HepG2 (cell line): ENCODE data around the gene EPHX1. TPM values are rescaled to one million over a fixed set of nuclear protein-coding genes. Genes with fewer than 3 reads are reported as not detected.

Source experiments
- ARNT2 ChIP-seq: sonication (generic); formaldehyde crosslinking; IDR thresholded peaks from 2 replicates; pipeline ENCODE4 v1.8.0; 2022; ENCODE audit warnings: mild to moderate bottlenecking, low read depth, missing genetic modification reagents, moderate library complexity
- BCL6 ChIP-seq: IDR thresholded peaks from 2 replicates; pipeline ENCODE4 v1.6.1; 2016; ENCODE audit warnings: missing genetic modification reagents, missing compliant biosample characterization
- DRAP1 ChIP-seq: IDR thresholded peaks from 2 replicates; pipeline ENCODE4 v1.6.1; 2016; ENCODE audit warnings: missing genetic modification reagents, missing compliant biosample characterization
- FOXC1 ChIP-seq: sonication (generic); formaldehyde crosslinking; IDR thresholded peaks from 2 replicates; pipeline ENCODE4 v1.8.0; 2022; ENCODE audit warnings: mild to moderate bottlenecking, missing genetic modification reagents, borderline replicate concordance
- GABPA ChIP-seq, 2 experiments: IDR thresholded peaks; 2 replicates each; pipeline ENCODE4 v1.6.1; 2011 to 2016; ENCODE audit warnings: low read depth in 2 of 2, low read length in 1 of 2, missing biosample characterization in 1 of 2, missing genetic modification characterization in 1 of 2
- PCBP2 ChIP-seq: fragments of 200-400 bp; formaldehyde crosslinking; optimal IDR thresholded peaks from 2 replicates; pipeline ENCODE3; 2018; ENCODE audit warnings: low read length, low read depth; ENCODE audit not compliant: poor library complexity, severe bottlenecking
- RAD21 ChIP-seq: fragments of 450-650 bp; formaldehyde crosslinking; IDR thresholded peaks from 2 replicates; pipeline ENCODE4 v1.5.0; 2020; ENCODE audit warnings: mild to moderate bottlenecking
- RXRB ChIP-seq: IDR thresholded peaks from 2 replicates; pipeline ENCODE4 v1.6.1; 2016; ENCODE audit warnings: borderline replicate concordance, missing genetic modification reagents, missing compliant biosample characterization
- SIN3A ChIP-seq: IDR thresholded peaks from 2 replicates; pipeline ENCODE4 v1.6.1; 2011; ENCODE audit warnings: low read depth, mild to moderate bottlenecking, control low read depth, low read length, borderline replicate concordance
- SNAPC2 ChIP-seq: sonication (generic); formaldehyde crosslinking; IDR thresholded peaks from 2 replicates; pipeline ENCODE4 v1.8.1; 2022; ENCODE audit warnings: mild to moderate bottlenecking, missing genetic modification reagents
- TBP ChIP-seq: sonication (generic); formaldehyde crosslinking; IDR thresholded peaks from 2 replicates; pipeline ENCODE4 v1.5.0; 2020; ENCODE audit warnings: missing genetic modification reagents
- TCF7L2 ChIP-seq: IDR thresholded peaks from 2 replicates; pipeline ENCODE4 v1.6.1; 2011; ENCODE audit warnings: mild to moderate bottlenecking, low read depth, low read length, moderate library complexity
- TP53 ChIP-seq: sonication (generic); formaldehyde crosslinking; conservative IDR thresholded peaks from 2 replicates; pipeline ENCODE4 v1.4.0; 2020; ENCODE audit warnings: missing genetic modification reagents
- WIZ ChIP-seq: sonication (generic); formaldehyde crosslinking; IDR thresholded peaks from 2 replicates; pipeline ENCODE4 v1.5.1; 2020; ENCODE audit warnings: mild to moderate bottlenecking, missing genetic modification reagents
- ZBTB21 ChIP-seq: sonication (generic); formaldehyde crosslinking; IDR thresholded peaks from 2 replicates; pipeline ENCODE4 v1.4.0; 2020; ENCODE audit warnings: missing genetic modification reagents
- ZFP91 ChIP-seq: sonication (generic); formaldehyde crosslinking; IDR thresholded peaks from 2 replicates; pipeline ENCODE4 v1.9.0; 2022; ENCODE audit warnings: missing genetic modification reagents, mild to moderate bottlenecking, borderline replicate concordance
- ZNF292 ChIP-seq: sonication (generic); formaldehyde crosslinking; IDR thresholded peaks from 2 replicates; pipeline ENCODE4 v1.8.1; 2022; ENCODE audit warnings: mild to moderate bottlenecking, low read depth, missing genetic modification reagents, borderline replicate concordance
- ZNF331 ChIP-seq: sonication (generic); formaldehyde crosslinking; IDR thresholded peaks from 2 replicates; pipeline ENCODE4 v1.4.0; 2020; ENCODE audit warnings: missing genetic modification reagents
- ZNF557 ChIP-seq: sonication (generic); formaldehyde crosslinking; IDR thresholded peaks from 2 replicates; pipeline ENCODE4 v1.4.0; 2020; ENCODE audit warnings: missing genetic modification reagents
- ZNF562 ChIP-seq: sonication (generic); formaldehyde crosslinking; IDR thresholded peaks from 2 replicates; pipeline ENCODE4 v1.8.0; 2022; ENCODE audit warnings: missing genetic modification reagents, borderline replicate concordance
- ZNF572 ChIP-seq: sonication (generic); formaldehyde crosslinking; IDR thresholded peaks from 2 replicates; pipeline ENCODE4 v1.5.1; 2020; ENCODE audit warnings: mild to moderate bottlenecking, missing genetic modification reagents
- ZNF670 ChIP-seq: sonication (generic); formaldehyde crosslinking; IDR thresholded peaks from 2 replicates; pipeline ENCODE4 v1.8.0; 2022; ENCODE audit warnings: mild to moderate bottlenecking, missing genetic modification reagents, borderline replicate concordance
- ZNF740 ChIP-seq: sonication (generic); formaldehyde crosslinking; IDR thresholded peaks from 2 replicates; pipeline ENCODE4 v1.4.0; 2020; ENCODE audit warnings: missing genetic modification reagents
- ZNF747 ChIP-seq: sonication (generic); formaldehyde crosslinking; IDR thresholded peaks from 2 replicates; pipeline ENCODE4 v1.8.1; 2023; ENCODE audit warnings: missing genetic modification reagents, mild to moderate bottlenecking, borderline replicate concordance
- ZNF75D ChIP-seq: sonication (generic); formaldehyde crosslinking; IDR thresholded peaks from 2 replicates; pipeline ENCODE4 v1.8.1; 2023; ENCODE audit warnings: missing genetic modification reagents, mild to moderate bottlenecking, borderline replicate concordance
- ZNF800 ChIP-seq: sonication (generic); formaldehyde crosslinking; IDR thresholded peaks from 2 replicates; pipeline ENCODE4 v1.4.0; 2020; ENCODE audit warnings: missing genetic modification reagents
- ZSCAN20 ChIP-seq: sonication (generic); formaldehyde crosslinking; IDR thresholded peaks from 2 replicates; pipeline ENCODE4 v1.4.0; 2020; ENCODE audit warnings: missing genetic modification reagents, mild to moderate bottlenecking, borderline replicate concordance
- ZSCAN9 ChIP-seq: IDR thresholded peaks from 2 replicates; pipeline ENCODE4 v1.6.1; 2016; ENCODE audit warnings: borderline replicate concordance
- polyA plus RNA-seq, 8 experiments: library from polyadenylated mRNA; depleted of rRNA in 3 of 8; stranded (reverse) in 7 of 8; unstranded in 1 of 8; fragments of >200 nt; fragmentation: Illumina TruSeq in 4 of 8; extraction: Trizol in 4 of 8; gene quantifications; 2 replicates each; pipeline versions ENCODE4 v1.2.1 to v1.2.3, GENCODE V29; 2011 to 2016; ENCODE audit warnings: low read depth in 4 of 8, missing spikeins in 1 of 8, mixed read lengths in 1 of 8; ENCODE audit not compliant: insufficient read depth in 1 of 8
- total RNA-seq, 5 experiments: library from RNA; depleted of rRNA; stranded (reverse); fragments of >200 nt; fragmentation: Illumina TruSeq; extraction: Trizol; gene quantifications; 2 replicates each; pipeline ENCODE4 v1.2.3, GENCODE V29; 2016; ENCODE audit warnings: low read depth in 1 of 5

EPHX1 gene
- total and polyA plus RNA-seq, 2 of the 13 experiments (the other 11 are each of a cell fraction or from before 2014, with no cell fraction given): 27.7 to 36.5 TPM

- TF ChIP-seq WIZ: 0 out of 2 replicates have a peak, but pooled peaks have one; percentile 56
- TF ChIP-seq ZSCAN9 (CRISPR knock-in tag): no peak
- TF ChIP-seq BCL6: no peak
- no peak for TF ChIP-seq ZNF562 (CRISPR knock-in tag)
- no peak for TF ChIP-seq PCBP2
- TF ChIP-seq ZBTB21: no peak
- TF ChIP-seq ZFP91 (CRISPR knock-in tag): no peak
- peak; percentile 58; the same call in 1 of the 2 replicates for TF ChIP-seq ZNF572 (CRISPR knock-in tag)
- TF ChIP-seq ARNT2 (CRISPR knock-in tag): no peak; the same call in 1 of the 2 replicates
- TF ChIP-seq RAD21 (CRISPR knock-in tag): no peak
- TF ChIP-seq SIN3A: 0 out of 2 replicates have a peak, but pooled peaks have one; percentile 16
- TF ChIP-seq ZNF800: peak; percentile 78
- 0 out of 2 replicates have a peak, but pooled peaks have one; percentile 64 for TF ChIP-seq ZNF740
- no peak for TF ChIP-seq TP53 (CRISPR knock-in tag)
- TF ChIP-seq ZNF75D (CRISPR knock-in tag): no peak
- TF ChIP-seq ZNF557: peak; percentile 82; the same call in 1 of the 2 replicates
- no peak for TF ChIP-seq ZNF292 (CRISPR knock-in tag)
- no peak for TF ChIP-seq ZNF670
- no peak for TF ChIP-seq TCF7L2
- TF ChIP-seq FOXC1 (CRISPR knock-in tag): no peak
- TF ChIP-seq ZNF747: no peak
- no peak for TF ChIP-seq GABPA (IDR thresholded peaks at IDR 0.05; ENCODE audit: low read depth, low read length)
- no peak for TF ChIP-seq GABPA (CRISPR knock-in tag; IDR thresholded peaks at IDR 0.05; ENCODE audit: low read depth)
- no peak for TF ChIP-seq SNAPC2 (CRISPR knock-in tag)
- no peak for TF ChIP-seq ZNF331
- no peak for TF ChIP-seq RXRB (CRISPR knock-in tag)
- TF ChIP-seq TBP (CRISPR knock-in tag): no peak
- TF ChIP-seq ZSCAN20 (CRISPR knock-in tag): 0 out of 2 replicates have a peak, but pooled peaks have one; percentile 63
- no peak for TF ChIP-seq DRAP1
These were observed 32.8 kb upstream of the EPHX1 start (continued) for GRCh38 chr1:225777058-225777582.
